DOHH2 (cell line): ENCODE measurements around the gene TMPRSS15.
A peak's percentile ranks its signal among the peaks of the same experiment; 100 is the strongest.

ENCODE experiments used
- H3F3A ChIP-seq: fragments of 200-600 bp; sonication (generic), shearing (Covaris generic); 2 replicates; pipeline ENCODE4 v1.6.0; 2016; ENCODE audit warnings: antibody characterized with exemption, mild to moderate bottlenecking; ENCODE audit not compliant: control insufficient read depth, insufficient read depth
- H3K27ac ChIP-seq: fragments of 200-600 bp; sonication (generic); 2 replicates; pipeline ENCODE4 v1.5.1; 2014; ENCODE audit warnings: low read depth, mild to moderate bottlenecking, low read length, moderate library complexity
- H3K27me3 ChIP-seq: fragments of 200-600 bp; sonication (generic); 2 replicates; pipeline ENCODE4 v1.6.1; 2014; ENCODE audit warnings: mild to moderate bottlenecking, low read length, mixed read lengths; ENCODE audit not compliant: control insufficient read depth
- H3K36me3 ChIP-seq: fragments of 200-600 bp; sonication (generic); 2 replicates; pipeline ENCODE4 v1.6.1; 2014; ENCODE audit warnings: mild to moderate bottlenecking, low read length, moderate library complexity, mixed read lengths; ENCODE audit not compliant: control insufficient read depth
- H3K4me1 ChIP-seq: fragments of 200-600 bp; sonication (generic); 2 replicates; pipeline ENCODE4 v1.6.1; 2014; ENCODE audit warnings: mild to moderate bottlenecking, low read length, mixed read lengths; ENCODE audit not compliant: control insufficient read depth
- H3K4me2 ChIP-seq: fragments of 200-600 bp; sonication (generic); 2 replicates; pipeline ENCODE4 v1.6.0; 2014; ENCODE audit warnings: mild to moderate bottlenecking, low read length, moderate library complexity
- H3K4me3 ChIP-seq: fragments of 200-600 bp; sonication (generic); 2 replicates; pipeline ENCODE4 v1.5.1; 2014; ENCODE audit warnings: mild to moderate bottlenecking, low read length, mixed read lengths
- H3K79me2 ChIP-seq: fragments of 200-600 bp; sonication (generic); 2 replicates; pipeline ENCODE4 v1.6.1; 2014; ENCODE audit warnings: mild to moderate bottlenecking, low read length, mixed read lengths; ENCODE audit not compliant: control insufficient read depth
- H3K9me2 ChIP-seq: fragments of 200-600 bp; sonication (generic); replicated peaks from 2 replicates; pipeline ENCODE4 v1.6.1; 2014; ENCODE audit warnings: mild to moderate bottlenecking, low read length, mixed read lengths; ENCODE audit not compliant: control insufficient read depth
- H3K9me3 ChIP-seq: fragments of 200-600 bp; sonication (generic); 2 replicates; pipeline ENCODE4 v1.6.1; 2014; ENCODE audit warnings: antibody characterized with exemption, low read length, mixed read lengths; ENCODE audit not compliant: control insufficient read depth, insufficient read depth
- H4K20me1 ChIP-seq: fragments of 200-600 bp; sonication (generic); 2 replicates; pipeline ENCODE4 v1.6.0; 2014; ENCODE audit warnings: low read depth, mild to moderate bottlenecking, antibody characterized with exemption, low read length, moderate library complexity; ENCODE audit not compliant: control insufficient read depth, insufficient read depth
- EZH2phosphoT487 ChIP-seq: fragments of 200-600 bp; sonication (generic); IDR thresholded peaks from 2 replicates; pipeline ENCODE4 v1.6.1; 2017; ENCODE audit warnings: borderline replicate concordance, mild to moderate bottlenecking, antibody characterized with exemption, low read length, moderate library complexity, mixed read lengths
- TF ChIP-seq, protein P1 (sequence below): fragments of 200-600 bp; sonication (generic); IDR thresholded peaks from one replicate; pipeline ENCODE4 v1.5.1; 2014; ENCODE audit warnings: antibody characterized with exemption, mild to moderate bottlenecking, low read depth, low read length; ENCODE audit not compliant: poor library complexity, severe bottlenecking

The TMPRSS15 gene

DNA sequence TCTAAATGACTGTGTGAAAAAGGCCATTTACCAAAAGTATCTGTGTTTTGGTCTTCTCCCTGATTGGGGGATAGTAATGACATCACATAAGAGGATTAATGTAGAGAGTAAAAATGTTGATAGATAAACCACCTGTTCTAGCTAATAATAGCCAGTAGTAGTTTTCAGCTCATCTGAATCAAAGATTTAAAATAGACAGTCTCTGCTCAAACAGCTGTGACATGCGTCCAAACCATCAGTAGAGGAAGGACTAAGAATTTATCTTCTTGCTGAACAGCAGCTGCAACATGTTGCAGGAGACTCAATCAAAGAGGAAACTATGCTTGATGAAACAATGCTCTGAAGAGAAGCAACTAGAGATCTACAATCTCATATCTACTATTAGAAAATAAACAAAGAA lies 21.4 kb downstream of the TMPRSS15 start:
- H3K27me3 ChIP-seq = no peaks in the 10 kb centered on the region
- no peaks in the 10 kb centered on the region for H3K9me3 ChIP-seq
- H3K4me3 ChIP-seq = peak overlapping the region; percentile 42
- H3K36me3 ChIP-seq = peaks cover 16% of the 10 kb centered on the region
- TF ChIP-seq EZH2phosphoT487 = no peak
- TF ChIP-seq, protein P1, sequence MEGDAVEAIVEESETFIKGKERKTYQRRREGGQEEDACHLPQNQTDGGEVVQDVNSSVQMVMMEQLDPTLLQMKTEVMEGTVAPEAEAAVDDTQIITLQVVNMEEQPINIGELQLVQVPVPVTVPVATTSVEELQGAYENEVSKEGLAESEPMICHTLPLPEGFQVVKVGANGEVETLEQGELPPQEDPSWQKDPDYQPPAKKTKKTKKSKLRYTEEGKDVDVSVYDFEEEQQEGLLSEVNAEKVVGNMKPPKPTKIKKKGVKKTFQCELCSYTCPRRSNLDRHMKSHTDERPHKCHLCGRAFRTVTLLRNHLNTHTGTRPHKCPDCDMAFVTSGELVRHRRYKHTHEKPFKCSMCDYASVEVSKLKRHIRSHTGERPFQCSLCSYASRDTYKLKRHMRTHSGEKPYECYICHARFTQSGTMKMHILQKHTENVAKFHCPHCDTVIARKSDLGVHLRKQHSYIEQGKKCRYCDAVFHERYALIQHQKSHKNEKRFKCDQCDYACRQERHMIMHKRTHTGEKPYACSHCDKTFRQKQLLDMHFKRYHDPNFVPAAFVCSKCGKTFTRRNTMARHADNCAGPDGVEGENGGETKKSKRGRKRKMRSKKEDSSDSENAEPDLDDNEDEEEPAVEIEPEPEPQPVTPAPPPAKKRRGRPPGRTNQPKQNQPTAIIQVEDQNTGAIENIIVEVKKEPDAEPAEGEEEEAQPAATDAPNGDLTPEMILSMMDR = no peak
- H3K27ac ChIP-seq = peak overlapping the region; percentile 87
- peaks cover 47% of the 10 kb centered on the region for H3K4me1 ChIP-seq
- H4K20me1 ChIP-seq = no peaks in the 10 kb centered on the region
- H3K4me2 ChIP-seq = peak overlapping the region; percentile 54
- H3K79me2 ChIP-seq = no peaks in the 10 kb centered on the region
- no peaks in the 10 kb centered on the region for H3K9me2 ChIP-seq
- H3F3A ChIP-seq = peaks cover 9% of the 10 kb centered on the region

DNA sequence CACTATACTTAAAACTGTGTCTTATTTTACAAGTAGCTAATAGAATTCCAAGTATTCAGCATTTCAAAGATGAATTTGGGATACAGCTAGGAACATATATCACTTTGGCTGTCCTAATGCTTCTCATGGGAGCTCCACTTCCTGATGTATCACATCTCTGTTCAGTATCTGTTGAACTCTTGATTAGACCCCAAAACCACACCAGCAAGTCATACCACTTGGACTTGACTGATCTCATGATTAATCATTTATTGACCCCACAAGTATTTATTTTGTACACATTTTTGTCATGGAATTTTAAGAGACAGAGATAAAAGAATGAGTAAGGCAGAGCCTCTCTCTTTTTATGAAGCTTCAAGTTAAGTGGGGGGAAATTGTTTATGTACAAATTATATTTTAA lies 30.0 kb downstream of the TMPRSS15 start:
- H3K4me2 ChIP-seq = no peak overlapping the region
- H3K79me2 ChIP-seq = no peaks in the 10 kb centered on the region
- H3F3A ChIP-seq = no peaks in the 10 kb centered on the region
- no peaks in the 10 kb centered on the region for H3K36me3 ChIP-seq
- TF ChIP-seq EZH2phosphoT487 = no peak
- TF ChIP-seq, protein P1 = no peak
- no peaks in the 10 kb centered on the region for H3K27me3 ChIP-seq
- H3K9me3 ChIP-seq = no peaks in the 10 kb centered on the region
- H3K9me2 ChIP-seq = no peaks in the 10 kb centered on the region
- H3K27ac ChIP-seq = no peak overlapping the region
- H3K4me1 ChIP-seq = peaks cover 30% of the 10 kb centered on the region
- no peak overlapping the region for H3K4me3 ChIP-seq
- H4K20me1 ChIP-seq = no peaks in the 10 kb centered on the region

DNA sequence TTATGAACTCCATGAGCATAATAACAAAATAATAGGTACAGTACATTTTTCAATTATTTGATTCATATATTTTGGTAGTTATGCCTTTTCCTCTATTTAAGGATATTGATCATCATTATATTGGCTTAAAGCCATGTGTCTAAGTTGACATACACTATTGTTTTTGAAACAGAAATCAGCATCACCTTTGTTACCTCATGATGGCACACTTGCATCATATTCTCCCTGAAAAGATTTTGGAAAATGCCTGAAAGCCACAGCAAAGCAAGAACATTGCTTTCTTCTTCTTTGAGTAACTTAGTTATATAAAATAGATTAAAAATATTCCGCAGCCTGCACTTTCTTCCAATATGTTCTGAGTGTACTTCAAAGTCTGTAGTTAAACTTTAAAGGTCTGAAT lies 33.3 kb downstream of the TMPRSS15 start:
- Histone ChIP-seq H3K4me3 (no peak overlapping the region), H3K9me2 (no peaks in the 10 kb centered on the region), H3F3A (no peaks in the 10 kb centered on the region), H3K4me2 (no peak overlapping the region), H3K36me3 (no peaks in the 10 kb centered on the region), H4K20me1 (no peaks in the 10 kb centered on the region), H3K27me3 (no peaks in the 10 kb centered on the region), H3K79me2 (no peaks in the 10 kb centered on the region), H3K9me3 (no peaks in the 10 kb centered on the region), H3K27ac (no peak overlapping the region), H3K4me1 (peaks cover 30% of the 10 kb centered on the region)
- TF ChIP-seq, protein P1 = peak; percentile 42
- TF ChIP-seq EZH2phosphoT487 = no peak

DNA sequence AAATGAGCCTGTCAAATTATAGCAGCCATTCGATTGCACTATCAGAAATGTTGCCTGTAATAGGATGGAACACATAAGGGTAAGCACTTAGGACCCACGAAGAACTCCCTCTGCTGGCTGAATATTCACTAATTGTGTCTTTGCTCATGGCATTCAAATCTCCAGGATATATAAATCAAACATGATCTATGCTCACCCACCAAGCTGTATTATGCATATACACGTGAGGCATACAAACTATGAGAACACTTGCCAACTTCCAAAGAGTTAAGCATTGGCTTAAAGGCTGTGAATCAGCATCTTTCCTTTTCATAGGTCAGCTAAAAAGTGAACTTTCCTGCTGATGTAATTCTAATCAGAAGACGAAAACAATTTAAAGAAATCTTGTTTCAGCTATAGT lies 34.5 kb downstream of the TMPRSS15 start:
- H4K20me1 ChIP-seq = no peaks in the 10 kb centered on the region
- H3K27me3 ChIP-seq = no peaks in the 10 kb centered on the region
- TF ChIP-seq, protein P1 = peak; percentile 63
- no peak for TF ChIP-seq EZH2phosphoT487
- H3K9me3 ChIP-seq = no peaks in the 10 kb centered on the region
- no peaks in the 10 kb centered on the region for H3F3A ChIP-seq
- no peaks in the 10 kb centered on the region for H3K79me2 ChIP-seq
- peak overlapping the region; percentile 42; the same call in 1 of the 2 replicates for H3K4me3 ChIP-seq
- peaks cover 30% of the 10 kb centered on the region for H3K4me1 ChIP-seq
- H3K36me3 ChIP-seq = no peaks in the 10 kb centered on the region
- peak overlapping the region; percentile 61 for H3K4me2 ChIP-seq
- no peaks in the 10 kb centered on the region for H3K9me2 ChIP-seq
- peak overlapping the region; percentile 33 for H3K27ac ChIP-seq
